NCI-H2029 treated with DMSO at 0.1 percent for 48 hours (cell line): ENCODE data around the gene AHSG.
"Not testable (repeated sequence)": the region's sequence is repeated elsewhere in the genome, so short reads cannot be mapped to it uniquely, and the experiment has no call there.

Experiments
- DNase-seq: peaks from one replicate; lab custom pipeline; 2025; lab: John Stamatoyannopoulos, UW

AHSG gene

DNA sequence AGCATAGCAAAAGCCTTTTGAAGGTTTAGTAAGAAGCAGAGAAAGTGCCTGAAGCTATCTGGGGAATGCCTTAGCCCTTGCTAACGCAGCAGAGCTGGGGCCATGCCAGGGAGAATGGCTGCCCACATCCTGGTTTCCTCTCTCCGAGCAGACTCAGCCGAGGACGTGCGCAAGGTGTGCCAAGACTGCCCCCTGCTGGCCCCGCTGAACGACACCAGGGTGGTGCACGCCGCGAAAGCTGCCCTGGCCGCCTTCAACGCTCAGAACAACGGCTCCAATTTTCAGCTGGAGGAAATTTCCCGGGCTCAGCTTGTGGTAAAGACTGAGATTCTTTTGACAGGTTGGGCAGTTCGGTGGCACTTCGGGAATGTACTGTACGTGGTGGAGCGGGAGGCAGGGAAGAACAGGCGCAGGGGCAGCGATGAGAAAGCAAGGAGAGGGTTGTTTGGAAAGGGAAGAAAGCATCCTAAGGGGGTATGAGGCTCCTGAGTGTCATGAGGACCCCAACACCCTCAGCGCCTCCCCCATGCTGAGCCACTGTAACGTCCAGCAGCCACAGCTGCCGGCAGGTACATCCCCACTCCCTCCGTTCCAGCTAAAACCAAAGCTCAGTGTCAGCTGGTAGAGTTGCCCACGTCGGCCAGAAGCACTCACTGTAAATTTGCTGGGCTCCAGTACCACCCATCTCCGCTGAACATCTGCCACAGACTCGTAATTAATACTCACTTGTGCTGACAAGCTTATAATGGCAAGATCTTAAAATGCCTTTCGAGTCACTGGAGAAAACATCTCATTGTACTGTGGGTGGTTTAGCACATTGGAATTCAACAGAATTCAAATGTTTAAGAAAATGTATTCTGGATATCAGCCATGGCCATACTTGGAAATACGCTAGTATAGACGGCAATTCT is 4.4 kb downstream of the AHSG start:
- DNase-seq = peak; percentile 51

DNA sequence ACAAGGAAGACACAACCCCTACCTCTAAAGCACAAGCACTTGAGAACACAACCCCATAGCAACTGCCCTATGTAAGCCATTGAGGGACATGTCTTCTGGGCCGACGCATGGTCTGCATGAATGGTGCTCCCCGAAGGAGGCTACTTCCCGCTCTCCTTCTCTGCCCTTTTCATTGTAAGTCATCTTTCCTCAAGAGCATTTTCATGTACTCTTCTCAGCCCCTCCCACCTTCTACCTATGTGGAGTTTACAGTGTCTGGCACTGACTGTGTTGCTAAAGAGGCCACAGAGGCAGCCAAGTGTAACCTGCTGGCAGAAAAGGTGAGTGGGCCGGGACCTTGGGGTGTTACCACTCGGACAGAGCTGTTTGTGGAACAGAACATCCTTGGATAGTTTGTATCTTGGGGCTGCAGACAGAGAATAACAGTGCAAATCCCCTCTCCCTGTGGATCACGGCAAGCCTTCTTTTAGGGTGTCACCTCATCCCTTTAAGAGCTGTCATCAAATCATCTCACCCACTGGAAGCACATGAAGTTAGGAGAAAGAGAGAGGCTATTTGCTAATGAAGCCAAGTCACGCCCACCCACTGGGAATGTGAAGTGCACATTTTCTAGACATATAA is 5.6 kb downstream of the AHSG start:
- no peak for DNase-seq

DNA sequence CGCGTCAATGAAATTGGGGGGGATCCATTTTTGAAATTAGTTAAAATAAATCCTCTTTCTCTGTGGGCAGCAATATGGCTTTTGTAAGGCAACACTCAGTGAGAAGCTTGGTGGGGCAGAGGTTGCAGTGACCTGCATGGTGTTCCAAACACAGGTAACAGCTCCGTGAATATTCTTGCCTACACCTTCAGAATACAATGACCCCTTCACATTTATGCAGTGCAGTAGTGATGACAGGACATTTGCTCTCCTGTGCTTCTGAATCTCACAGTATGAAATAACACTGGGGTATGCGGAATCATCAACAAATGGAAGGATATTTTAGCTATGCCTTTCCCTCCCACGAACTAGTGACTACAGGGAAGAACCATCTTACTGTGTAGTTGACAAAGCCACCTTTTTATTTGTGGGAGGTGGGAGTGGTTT is 6.9 kb downstream of the AHSG start:
- no peak for DNase-seq

DNA sequence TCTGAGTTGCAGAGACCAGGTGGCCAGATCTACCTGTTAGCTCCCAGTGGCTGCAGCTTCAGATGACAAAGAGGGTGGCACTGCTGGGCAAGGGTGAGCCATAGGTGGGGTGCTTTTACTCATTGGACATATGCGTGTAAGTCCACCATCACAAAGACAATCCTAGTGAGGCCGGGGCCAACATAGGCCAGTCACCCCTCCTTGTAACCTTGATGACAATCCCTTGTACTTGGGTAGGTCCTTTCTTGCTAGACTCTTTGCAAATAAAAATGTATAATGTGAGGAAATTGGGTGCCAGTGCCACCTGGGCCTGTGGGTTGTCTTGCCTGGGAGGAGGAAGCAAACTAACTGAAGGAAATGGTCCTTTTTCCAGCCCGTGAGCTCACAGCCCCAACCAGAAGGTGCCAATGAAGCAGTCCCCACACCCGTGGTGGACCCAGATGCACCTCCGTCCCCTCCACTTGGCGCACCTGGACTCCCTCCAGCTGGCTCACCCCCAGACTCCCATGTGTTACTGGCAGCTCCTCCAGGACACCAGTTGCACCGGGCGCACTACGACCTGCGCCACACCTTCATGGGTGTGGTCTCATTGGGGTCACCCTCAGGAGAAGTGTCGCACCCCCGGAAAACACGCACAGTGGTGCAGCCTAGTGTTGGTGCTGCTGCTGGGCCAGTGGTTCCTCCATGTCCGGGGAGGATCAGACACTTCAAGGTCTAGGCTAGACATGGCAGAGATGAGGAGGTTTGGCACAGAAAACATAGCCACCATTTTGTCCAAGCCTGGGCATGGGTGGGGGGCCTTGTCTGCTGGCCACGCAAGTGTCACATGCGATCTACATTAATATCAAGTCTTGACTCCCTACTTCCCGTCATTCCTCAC is 7.6 kb downstream of the AHSG start:
- DNase-seq = no peak

DNA sequence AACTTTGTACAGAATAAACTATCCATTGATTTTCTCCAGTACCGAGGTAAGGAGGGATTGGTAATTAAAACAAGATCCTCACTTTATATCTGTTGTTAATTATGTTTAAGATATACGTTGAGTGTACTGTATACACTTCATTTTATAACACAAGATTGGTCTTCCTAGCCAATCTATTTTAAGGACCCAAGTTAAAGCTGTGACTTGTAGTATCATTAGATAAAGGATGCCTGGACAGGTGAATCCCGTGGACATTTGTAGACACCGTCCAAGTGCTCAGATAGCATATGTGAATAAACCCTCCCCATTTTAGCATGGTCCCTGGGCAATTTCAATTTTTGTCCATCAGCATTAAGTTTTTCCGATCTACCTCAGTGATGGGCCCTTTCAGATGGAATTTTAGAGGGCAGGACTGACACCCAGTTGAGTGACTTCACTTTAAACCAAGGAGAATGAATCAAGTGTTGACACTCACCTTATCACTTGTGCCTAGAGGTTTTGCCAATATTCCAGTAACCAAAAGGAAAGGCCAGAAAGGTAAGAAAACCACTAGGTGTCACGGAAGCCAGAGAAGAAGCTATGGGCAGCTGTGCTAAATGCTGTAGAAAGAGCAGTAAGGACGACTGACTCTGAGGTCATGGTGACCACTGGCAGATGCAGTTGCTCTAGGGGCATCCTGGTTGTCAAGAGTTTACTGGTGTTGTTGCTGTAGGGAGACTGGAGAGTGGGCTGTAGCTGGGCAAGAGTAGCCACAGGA is 9.2 kb downstream of the AHSG start:
- DNase-seq = no peak

DNA sequence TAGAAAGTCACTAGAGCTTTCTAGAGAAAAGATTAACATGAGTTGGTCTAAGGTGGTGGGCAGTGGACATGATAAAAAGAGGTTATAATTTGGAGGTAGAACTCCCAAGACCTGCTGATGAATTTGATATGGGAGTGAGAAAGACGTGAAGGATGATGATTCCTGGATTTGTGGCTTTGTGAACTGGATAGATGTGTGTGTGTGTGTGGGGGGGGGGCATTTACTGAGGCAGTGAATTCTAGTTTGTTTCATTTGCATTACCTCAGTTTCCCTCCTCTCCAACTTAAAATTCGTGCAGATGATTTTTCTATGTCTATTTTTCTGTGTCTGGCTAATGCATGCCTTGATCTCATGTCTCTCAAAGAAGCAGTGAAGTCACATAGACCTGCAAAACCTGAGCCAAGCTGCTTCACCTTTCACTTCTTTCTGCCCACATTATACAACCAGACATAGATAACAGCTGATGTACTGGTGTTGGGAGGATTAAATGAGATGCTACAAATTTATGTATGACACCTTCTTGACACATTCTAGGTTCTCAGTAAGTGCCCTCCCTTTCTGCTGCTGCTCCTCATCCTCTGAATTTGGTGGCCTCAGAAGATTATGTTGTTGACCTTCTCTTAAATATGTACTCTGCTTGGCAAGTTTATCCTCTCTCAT is 9.9 kb downstream of the AHSG start:
- no peak for DNase-seq

DNA sequence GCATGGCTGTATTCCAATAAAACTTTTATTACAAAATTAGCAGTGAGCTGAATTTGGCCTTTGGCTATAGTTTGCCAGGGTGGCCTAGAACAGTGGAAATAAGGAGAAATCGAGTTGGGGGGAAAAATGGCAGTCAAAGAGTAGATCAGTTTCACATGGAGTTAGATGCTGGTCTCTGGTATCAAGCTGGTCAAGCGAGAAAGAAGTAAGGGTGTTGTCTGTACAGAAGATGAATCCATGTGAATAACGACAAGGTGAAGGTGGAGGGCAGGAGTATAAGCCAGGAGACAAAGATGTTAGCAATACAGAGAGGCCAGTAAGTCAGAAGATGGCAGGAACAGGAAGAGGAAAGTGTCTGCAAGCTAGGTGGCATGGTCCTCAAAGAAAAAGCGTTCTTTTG is 11.7 kb downstream of the AHSG start:
- no peak for DNase-seq

DNA sequence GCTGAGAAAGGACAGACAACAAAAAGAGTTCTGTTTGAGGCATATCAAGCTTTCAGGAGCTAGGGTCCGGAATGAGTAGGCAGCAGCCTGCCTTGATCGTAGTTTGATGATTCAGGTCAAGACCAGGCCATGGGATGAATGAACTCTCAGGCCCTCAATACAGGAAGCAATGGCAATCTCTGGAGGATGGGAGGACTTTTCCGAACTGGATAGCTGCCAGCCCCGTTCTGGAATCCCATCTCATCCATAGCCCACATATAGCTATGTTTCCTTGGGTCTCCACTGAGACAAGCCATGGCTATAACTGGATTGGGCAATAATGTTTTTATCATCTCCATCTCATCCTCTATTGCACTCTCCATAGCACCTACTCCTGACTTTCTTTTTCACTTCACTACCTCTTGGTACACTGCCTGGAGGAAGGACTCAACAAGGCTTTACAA is 12.8 kb downstream of the AHSG start:
- DNase-seq = no peak

DNA sequence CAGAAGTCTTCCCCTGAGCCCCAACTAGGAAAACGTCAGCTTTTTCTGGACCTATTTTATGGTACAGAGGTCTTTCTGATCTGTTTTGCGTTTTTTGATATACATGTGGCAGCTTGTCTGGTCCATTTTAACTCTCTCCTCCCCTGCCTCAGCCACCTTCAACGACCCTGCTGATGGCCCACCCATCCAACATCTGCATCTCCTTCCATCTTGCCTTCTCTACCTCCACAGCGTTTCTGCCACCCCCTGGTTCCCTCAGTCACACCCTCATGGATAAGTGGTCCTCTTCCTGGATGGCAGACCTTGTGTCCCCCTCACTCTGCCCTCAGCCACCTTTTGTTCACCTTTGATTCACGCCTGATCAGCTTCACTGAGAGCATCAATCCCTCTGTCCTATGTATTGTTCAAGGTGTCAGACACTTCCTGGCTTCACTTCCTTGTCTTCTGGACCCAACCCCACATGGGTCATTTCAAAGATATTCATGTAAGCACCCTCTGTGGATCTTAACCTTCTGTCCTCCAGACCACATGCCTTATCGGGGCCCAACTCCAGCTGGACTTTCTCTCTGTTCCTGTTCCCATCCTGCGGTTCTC is 13.5 kb downstream of the AHSG start:
- DNase-seq = no peak

DNA sequence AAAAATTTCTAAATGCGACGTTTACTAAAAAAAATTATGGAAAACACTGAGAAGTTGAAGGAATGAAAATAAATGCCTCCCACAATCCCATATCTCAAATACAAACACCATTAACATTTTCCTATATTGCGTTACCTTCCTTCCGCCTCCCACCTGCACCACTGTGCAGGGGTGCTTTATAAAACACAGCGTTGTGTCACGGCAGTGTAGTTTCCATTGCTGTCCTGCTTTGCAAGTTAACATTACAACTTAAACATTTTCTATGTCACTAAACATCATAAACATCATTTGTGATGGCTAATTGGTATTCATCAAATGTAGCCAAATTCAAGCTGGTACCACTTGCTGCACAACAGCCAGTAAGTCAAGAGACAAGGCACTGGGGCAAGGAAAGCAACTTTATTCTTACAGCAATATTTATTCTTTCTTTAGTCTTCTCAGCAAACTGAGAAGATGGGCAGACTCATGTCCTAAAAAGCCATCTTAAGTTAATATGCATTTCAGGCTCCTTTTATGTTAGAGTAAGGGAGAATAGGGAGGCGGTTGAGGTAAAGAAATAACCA is 15.1 kb downstream of the AHSG start:
- no peak for DNase-seq

DNA sequence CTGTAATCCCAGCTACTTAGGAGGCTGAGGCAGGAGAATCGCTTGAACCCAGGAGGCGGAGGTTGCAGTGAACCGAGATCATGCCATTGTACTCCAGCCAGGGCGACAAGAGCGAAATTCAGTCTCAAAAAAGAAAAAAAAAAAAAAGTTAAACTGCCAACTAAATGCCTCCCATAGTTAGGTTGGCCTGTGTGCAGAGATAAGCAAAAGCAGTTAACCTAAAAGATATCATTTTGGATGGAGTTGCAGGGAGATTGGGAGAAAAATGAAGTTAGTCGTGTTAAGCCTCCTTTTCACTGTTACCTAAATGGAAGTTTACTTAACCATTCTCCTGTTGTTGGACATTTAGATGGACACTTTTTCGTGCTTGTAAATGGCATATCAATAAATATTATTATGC is 15.9 kb downstream of the AHSG start:
- no peak for DNase-seq

DNA sequence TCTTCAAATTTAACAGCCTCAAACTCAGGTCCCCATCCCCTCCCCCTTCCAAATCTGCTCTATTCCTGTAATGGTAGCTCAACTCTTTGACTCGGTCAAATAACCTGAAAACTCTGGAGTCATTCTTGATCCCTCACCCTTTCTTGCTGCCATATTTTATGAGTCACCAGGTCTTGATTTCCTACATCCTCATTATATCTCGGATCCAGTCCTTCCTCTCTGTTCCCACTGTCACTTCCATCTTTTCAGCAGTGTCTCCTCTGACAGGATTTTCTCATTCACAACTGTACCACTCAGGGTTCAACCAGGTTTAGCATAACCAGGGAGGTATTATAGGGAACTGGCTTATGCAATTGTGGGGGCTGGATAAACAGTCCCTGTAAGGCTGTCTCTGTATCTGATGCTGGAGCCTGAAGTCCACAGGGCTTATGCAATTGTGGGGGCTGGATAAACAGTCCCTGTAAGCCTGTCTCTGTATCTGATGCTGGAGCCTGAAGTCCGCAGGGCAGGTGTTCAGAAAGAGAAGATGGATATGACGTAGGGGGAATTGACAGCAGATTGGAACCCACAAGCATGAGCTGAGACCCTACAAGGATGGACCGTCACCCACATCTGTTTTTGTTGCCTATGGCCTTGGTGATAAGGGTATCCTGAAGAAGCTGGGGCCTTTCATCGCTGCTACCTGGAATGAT is 18.2 kb downstream of the AHSG start:
- no peak for DNase-seq

DNA sequence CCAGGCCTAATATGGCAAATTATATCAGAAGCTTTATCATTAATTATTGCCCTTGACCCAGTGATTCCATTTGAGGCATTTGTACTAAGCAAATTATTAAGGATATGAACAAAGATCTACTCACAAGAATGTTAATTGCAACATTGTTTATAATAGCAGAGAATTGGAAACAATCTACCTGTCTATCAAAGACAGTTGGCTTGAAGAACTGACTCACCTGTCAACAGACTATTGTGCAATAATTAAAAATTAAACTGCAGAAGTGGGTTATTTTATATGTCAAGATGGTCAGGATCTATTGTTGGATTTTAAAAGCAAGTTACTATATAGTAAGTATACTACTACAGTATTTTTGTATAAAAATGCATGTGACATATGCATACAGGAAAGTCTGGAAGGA is 20.6 kb downstream of the AHSG start:
- DNase-seq = no peak

DNA sequence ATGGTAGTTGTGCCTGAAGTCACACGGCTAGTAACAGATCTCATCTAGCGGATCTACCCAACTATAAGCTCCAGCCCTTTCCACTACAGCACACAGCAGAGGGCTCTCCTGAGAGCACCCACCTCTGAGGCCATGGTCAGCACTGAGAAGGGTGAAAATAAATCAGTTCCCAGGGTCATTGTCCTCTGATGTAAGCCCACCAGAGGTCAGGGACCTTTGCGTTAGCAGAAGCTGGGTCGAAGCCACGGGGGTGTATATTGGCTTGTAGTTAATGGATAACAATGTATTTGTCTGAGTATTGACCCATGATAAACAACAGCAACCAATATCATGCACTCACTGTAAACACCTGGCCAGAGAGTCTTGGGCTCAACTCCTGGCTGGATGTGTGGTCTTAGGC is 21.3 kb downstream of the AHSG start:
- not testable (repeated sequence) for DNase-seq

DNA sequence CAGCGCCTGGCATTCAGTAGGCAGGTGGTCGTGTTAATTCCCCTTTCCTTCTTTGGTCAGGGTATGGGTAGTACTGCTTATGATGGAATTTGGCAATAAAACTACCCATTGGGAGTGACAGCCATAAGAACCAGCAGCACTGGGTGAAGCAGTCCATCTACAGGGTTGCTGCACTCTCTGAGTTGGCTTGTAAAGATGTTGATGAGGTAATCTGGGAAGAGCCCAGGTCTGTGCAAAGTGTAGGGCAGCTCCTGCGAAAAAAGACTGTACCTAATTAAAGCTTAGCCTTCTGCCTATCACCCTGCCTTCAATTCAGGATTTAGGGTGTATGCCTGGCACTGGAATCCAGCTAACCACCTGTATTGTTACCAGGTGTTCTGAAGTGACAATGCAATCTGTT is 22.7 kb downstream of the AHSG start:
- DNase-seq = no peak

DNA sequence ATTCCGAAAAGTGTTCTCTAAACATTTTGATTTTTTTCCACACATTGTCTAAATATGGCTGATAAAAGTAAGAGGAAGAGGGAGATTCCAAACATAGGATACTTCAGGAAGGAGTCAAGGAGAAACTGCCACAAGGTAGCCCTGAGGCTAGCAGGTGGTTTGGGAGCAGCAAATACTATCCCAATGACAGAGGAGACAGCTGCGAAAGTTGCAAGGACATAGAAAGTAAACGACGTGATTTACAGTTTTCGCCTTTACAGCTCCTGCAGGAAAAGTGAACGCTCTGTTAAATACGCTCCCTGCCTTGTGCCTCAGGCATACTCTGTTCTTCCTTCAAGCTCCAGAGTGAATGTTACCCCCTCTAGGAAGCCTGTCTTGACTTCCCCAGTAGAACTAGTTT is 23.7 kb downstream of the AHSG start:
- no peak for DNase-seq

DNA sequence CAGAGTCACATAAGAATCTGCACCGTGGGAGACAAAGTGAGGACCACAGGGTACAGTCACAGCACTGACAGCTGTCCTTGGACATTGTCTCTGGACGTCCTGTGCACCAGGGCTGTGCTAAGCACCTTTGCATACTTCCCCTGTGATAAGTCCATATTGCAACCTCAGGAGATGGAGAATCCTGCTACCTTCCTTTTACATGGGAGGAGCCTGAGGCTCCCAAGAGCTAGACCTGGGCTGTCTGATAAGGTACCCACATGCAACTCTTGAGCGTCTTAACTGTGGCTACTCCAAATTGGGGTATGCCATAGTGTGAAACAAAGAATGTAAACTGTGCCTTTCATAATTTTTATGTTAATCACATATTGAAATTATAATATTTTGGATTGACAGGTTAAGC is 24.8 kb downstream of the AHSG start:
- DNase-seq = no peak

DNA sequence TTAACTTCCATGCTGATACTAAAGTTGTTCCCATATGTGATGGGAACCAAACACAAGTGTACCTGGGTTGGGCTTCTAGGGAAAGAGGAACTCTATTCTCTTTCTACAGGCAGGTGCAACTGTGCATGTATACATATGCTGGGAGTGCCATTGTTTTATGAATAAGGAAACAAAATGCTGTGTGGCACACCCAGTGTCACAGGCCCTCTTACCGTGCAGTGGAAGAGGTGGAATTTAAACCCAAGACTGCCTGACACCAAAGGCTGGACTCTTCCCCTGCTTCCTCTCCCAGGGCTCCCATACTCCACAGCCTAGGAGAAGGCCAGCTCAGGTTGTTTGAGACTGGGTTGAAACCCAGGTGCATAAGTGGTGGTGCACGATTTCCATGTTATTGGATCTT is 25.4 kb downstream of the AHSG start:
- DNase-seq = no peak

DNA sequence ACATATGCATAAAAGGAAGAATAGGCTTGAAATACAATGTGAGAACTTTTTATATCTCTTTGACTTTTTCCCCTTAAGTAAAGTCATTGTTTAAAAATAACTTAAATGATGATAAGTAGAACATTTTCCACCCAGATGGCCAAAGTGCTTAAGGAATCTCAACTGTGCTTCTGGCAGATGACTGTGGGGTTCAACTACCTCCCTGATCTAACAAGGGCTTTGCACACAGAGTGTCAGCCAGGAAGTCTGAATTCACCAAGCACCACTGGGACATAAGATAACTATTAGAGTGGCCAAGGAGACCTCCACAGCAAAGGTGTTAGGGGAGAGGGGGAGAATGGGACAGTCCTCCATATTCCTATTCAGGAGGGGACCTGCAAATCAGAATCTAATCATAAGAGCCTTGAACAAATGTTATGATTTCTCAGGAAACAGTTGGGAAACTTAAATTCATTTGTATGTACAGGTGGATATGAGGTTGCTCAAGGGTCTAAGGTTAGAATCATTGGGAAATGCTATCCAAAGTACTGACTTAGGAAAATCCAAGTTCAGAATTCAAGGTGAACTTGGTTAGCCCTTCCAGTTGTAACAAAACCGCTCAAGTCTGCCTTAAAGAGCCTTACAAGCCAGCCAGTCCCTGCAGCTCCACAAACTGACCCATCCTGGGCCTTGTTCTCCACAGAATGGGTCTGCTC is 27.1 kb downstream of the AHSG start, which contains the start of gene FETUB:
Gene FETUB (plus strand): TSS at position 622 of the 695 bp plus-strand sequence. CDS start 62 bp downstream, at position 684.
- no peak for DNase-seq
